HepG2 (cell line): ENCODE results near the gene SV2B. TPM values are rescaled to one million over a fixed set of nuclear protein-coding genes. Genes with fewer than 3 reads are reported as not detected.

Source experiments
- ATAC-seq: fragments of 200-7000 bp; cut with Tn5 transposase; 3 replicates; pipeline ENCODE4 v1.9.1; 2020; ENCODE audit warnings: mild to moderate bottlenecking, moderate library complexity
- BruUV-seq: library from RNA; stranded (reverse); fragments of 400-500 nt; replicated peaks from 2 replicates; lab custom pipeline; 2021; lab: Mats Ljungman, UMichigan
- CTCF ChIA-PET: fragments of 300-600 bp; formaldehyde crosslinking; extraction: SDS; loops from one replicate; lab custom pipeline; 2021; ENCODE audit warnings: low total read pairs, inconsistent platforms, low intra/inter-chr PET ratio; lab: Yijun Ruan, JAX
- POLR2A ChIA-PET: fragments of 350-600 bp; sonication (Branson Sonifier 250); formaldehyde crosslinking; loops from one replicate; lab custom pipeline; 2020; ENCODE audit warnings: antibody characterized with exemption, inconsistent platforms; lab: Yijun Ruan, JAX
- DNase-seq: peaks from one replicate; pipeline ENCODE4 v3.0.0-alpha.2; 2015; ENCODE audit warnings: low spot score
- FAIRE-seq: peaks from 3 replicates; lab custom pipeline; 2011; peaks lifted over from hg19 to GRCh38; lab: Jason Lieb, UNC
- H2AFZ ChIP-seq: one replicate; pipeline ENCODE4 v1.6.1; 2011; ENCODE audit warnings: low read length, inconsistent platforms
- H3K27ac ChIP-seq: fragments of 300-600 bp; 3 replicates; pipeline ENCODE4 v1.8.0; 2011; ENCODE audit warnings: mixed run types, mild to moderate bottlenecking, mixed read lengths, low read length, inconsistent platforms; ENCODE audit not compliant: insufficient read depth; ENCODE audit errors: extremely low read length
- H3K27me3 ChIP-seq, 2 experiments: fragments of 200-600 bp in 1 of 2; 2 replicates in 1 of 2; 3 replicates in 1 of 2; pipeline versions ENCODE4 v1.6.0 to v1.8.0; 2011; ENCODE audit warnings: low read length in 2 of 2, mild to moderate bottlenecking in 2 of 2, moderate library complexity in 2 of 2, inconsistent platforms in 1 of 2; ENCODE audit not compliant: insufficient read depth in 2 of 2, control insufficient read depth in 1 of 2
- H3K36me3 ChIP-seq, 2 experiments: fragments of 200-600 bp in 1 of 2; replicated peaks in 1 of 2; 2 replicates in 1 of 2; 3 replicates in 1 of 2; pipeline versions ENCODE4 v1.5.1 to v1.8.0; 2011; ENCODE audit warnings: low read length in 2 of 2, inconsistent platforms in 1 of 2; ENCODE audit not compliant: insufficient read depth in 2 of 2, control insufficient read depth in 1 of 2
- H3K4me1 ChIP-seq: 2 replicates; pipeline ENCODE4 v1.5.1; 2012; ENCODE audit warnings: low read length, inconsistent platforms; ENCODE audit not compliant: insufficient read depth
- H3K4me2 ChIP-seq: 2 replicates; pipeline ENCODE4 v1.6.0; 2011; ENCODE audit warnings: low read depth, low read length, inconsistent platforms
- H3K4me3 ChIP-seq, 3 experiments: fragments of 200-600 bp in 1 of 3; sonication (generic), shearing (Covaris generic) in 1 of 3; replicated peaks in 1 of 3; 2 replicates each; pipeline ENCODE4 v1.5.1; 2011 to 2016; ENCODE audit warnings: low read length in 3 of 3, inconsistent platforms in 2 of 3, low read depth in 2 of 3, mild to moderate bottlenecking in 2 of 3, control low read depth in 1 of 3, mixed read lengths in 1 of 3; ENCODE audit not compliant: insufficient read depth in 1 of 3
- H3K79me2 ChIP-seq: one replicate; pipeline ENCODE4 v1.6.1; 2011; ENCODE audit warnings: low read length, inconsistent platforms; ENCODE audit not compliant: insufficient read depth
- H3K9ac ChIP-seq: 2 replicates; pipeline ENCODE4 v1.6.0; 2011; ENCODE audit warnings: mild to moderate bottlenecking, low read depth, low read length, inconsistent platforms; ENCODE audit not compliant: insufficient read depth
- H3K9me3 ChIP-seq: 2 replicates; pipeline ENCODE4 v1.5.1; 2012; ENCODE audit warnings: mild to moderate bottlenecking, low read length
- H4K20me1 ChIP-seq: 2 replicates; pipeline ENCODE4 v1.6.0; 2011; ENCODE audit warnings: inconsistent platforms, mild to moderate bottlenecking, low read length, moderate library complexity; ENCODE audit not compliant: insufficient read depth
- ATRX ChIP-seq: sonication (generic); formaldehyde crosslinking; IDR thresholded peaks from 2 replicates; pipeline ENCODE4 v1.4.0; 2020; ENCODE audit warnings: missing genetic modification reagents, borderline replicate concordance
- MIER3 ChIP-seq: IDR thresholded peaks from 2 replicates; pipeline ENCODE4 v1.6.1; 2016; ENCODE audit warnings: missing compliant biosample characterization, borderline replicate concordance
- NFIB ChIP-seq: sonication (generic); formaldehyde crosslinking; IDR thresholded peaks from 2 replicates; pipeline ENCODE4 v1.9.0; 2021; ENCODE audit warnings: missing genetic modification reagents, mild to moderate bottlenecking, borderline replicate concordance
- PPARG ChIP-seq: conservative IDR thresholded peaks from 2 replicates; pipeline ENCODE4 v1.6.1; 2016; ENCODE audit warnings: missing biosample characterization, missing genetic modification reagents
- SKI ChIP-seq: fragments of 450-650 bp; IDR thresholded peaks from one replicate; pipeline ENCODE4 v1.6.1; 2018; ENCODE audit warnings: mild to moderate bottlenecking; ENCODE audit not compliant: partially characterized antibody
- ZNF564 ChIP-seq: sonication (generic); formaldehyde crosslinking; IDR thresholded peaks from 2 replicates; pipeline ENCODE4 v1.8.1; 2023; ENCODE audit warnings: mild to moderate bottlenecking, missing genetic modification reagents
- ZNF792 ChIP-seq: IDR thresholded peaks from 2 replicates; pipeline ENCODE4 v1.6.1; 2016
- WGBS: methylation state at CpG from one replicate; pipeline ENCODE4 v1.1.6; 2017; ENCODE audit warnings: low lambda C conversion rate; 5-methylcytosine and 5-hydroxymethylcytosine counted together
- in situ Hi-C: cut with HindIII; loops from 2 replicates; pipeline ENCODE4 v1.10.0; 2017; ENCODE audit warnings: low pct_unique_long_range_greater_than_20kb; ENCODE audit not compliant: extremely low pct_ligation_motif_present
- intact Hi-C: fragments of 100-400 bp; cut with micrococcal nuclease; formaldehyde crosslinking; loops from one replicate; pipeline ENCODE4 v1.10.0; 2022; ENCODE audit not compliant: unreplicated experiment
- polyA plus RNA-seq, 8 experiments: library from polyadenylated mRNA; depleted of rRNA in 3 of 8; stranded (reverse) in 7 of 8; unstranded in 1 of 8; fragments of >200 nt; fragmentation: Illumina TruSeq in 4 of 8; extraction: Trizol in 4 of 8; gene quantifications; 2 replicates each; pipeline versions ENCODE4 v1.2.1 to v1.2.3, GENCODE V29; 2011 to 2016; ENCODE audit warnings: low read depth in 4 of 8, missing spikeins in 1 of 8, mixed read lengths in 1 of 8; ENCODE audit not compliant: insufficient read depth in 1 of 8
- total RNA-seq, 5 experiments: library from RNA; depleted of rRNA; stranded (reverse); fragments of >200 nt; fragmentation: Illumina TruSeq; extraction: Trizol; gene quantifications; 2 replicates each; pipeline ENCODE4 v1.2.3, GENCODE V29; 2016; ENCODE audit warnings: low read depth in 1 of 5
- TF ChIP-seq, protein P1 (sequence below): sonication (generic); formaldehyde crosslinking; conservative IDR thresholded peaks from 2 replicates; pipeline ENCODE4 v1.8.0; 2022; ENCODE audit warnings: missing genetic modification reagents
- TF ChIP-seq, protein P2 (sequence below): sonication (generic); formaldehyde crosslinking; IDR thresholded peaks from 2 replicates; pipeline ENCODE4 v1.4.0; 2020; ENCODE audit warnings: missing genetic modification reagents

SV2B gene
- total and polyA plus RNA-seq, 2 of the 13 experiments (the other 11 are each of a cell fraction or from before 2014, with no cell fraction given), result not detected

DNA sequence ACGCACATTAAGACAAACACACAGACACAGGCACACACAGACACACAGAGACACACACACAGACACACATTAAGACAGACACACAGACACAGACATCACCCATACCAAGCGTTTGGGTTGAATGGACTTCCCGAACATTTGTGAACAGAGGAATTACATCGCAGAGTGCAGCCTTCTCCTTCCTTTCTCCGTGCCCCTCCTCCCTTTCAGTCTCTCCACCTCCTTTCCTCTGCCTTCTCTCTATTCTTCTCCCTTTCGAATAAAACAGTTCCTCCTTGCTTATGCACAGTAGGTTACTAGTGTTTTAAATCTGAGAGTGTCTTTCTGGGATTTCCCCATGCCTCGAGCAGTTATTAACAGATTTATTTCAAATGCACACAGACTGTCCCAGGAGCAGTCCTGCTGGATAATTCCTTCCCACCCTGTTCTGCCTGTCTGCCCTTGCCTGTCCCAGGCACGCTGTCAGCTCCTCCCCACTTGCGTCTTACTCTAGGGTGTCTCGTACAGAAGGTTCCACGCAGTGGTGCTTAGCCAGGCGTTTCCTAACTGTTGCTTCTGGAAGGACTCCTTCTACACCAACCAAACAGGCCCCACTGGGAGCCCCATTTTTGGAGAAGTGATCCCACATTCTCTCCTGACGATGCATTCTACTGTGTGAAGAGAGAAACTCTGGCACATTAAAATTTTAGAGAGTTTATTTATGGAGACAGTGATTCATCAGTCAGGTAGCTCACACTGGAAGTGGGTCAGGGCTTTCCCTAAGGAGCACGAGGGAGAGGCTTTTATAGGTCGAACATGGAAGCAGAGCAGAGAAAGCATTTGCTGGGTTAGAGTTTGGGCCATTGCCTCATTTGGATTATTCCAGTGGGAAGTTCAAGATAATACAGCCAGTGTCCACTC lies 163.8 kb downstream of the SV2B start (continued):
- TF ChIP-seq, protein P1, sequence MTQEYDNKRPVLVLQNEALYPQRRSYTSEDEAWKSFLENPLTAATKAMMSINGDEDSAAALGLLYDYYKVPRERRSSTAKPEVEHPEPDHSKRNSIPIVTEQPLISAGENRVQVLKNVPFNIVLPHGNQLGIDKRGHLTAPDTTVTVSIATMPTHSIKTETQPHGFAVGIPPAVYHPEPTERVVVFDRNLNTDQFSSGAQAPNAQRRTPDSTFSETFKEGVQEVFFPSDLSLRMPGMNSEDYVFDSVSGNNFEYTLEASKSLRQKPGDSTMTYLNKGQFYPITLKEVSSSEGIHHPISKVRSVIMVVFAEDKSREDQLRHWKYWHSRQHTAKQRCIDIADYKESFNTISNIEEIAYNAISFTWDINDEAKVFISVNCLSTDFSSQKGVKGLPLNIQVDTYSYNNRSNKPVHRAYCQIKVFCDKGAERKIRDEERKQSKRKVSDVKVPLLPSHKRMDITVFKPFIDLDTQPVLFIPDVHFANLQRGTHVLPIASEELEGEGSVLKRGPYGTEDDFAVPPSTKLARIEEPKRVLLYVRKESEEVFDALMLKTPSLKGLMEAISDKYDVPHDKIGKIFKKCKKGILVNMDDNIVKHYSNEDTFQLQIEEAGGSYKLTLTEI, result no peak
- no peak for TF ChIP-seq ZNF564 (CRISPR knock-in tag)
- TF ChIP-seq ZNF792 (CRISPR knock-in tag), result no peak
- TF ChIP-seq NFIB (CRISPR knock-in tag), result no peak
- TF ChIP-seq MIER3 (CRISPR knock-in tag), result no peak
- no peak for TF ChIP-seq PPARG (CRISPR knock-in tag)
- TF ChIP-seq, protein P2, sequence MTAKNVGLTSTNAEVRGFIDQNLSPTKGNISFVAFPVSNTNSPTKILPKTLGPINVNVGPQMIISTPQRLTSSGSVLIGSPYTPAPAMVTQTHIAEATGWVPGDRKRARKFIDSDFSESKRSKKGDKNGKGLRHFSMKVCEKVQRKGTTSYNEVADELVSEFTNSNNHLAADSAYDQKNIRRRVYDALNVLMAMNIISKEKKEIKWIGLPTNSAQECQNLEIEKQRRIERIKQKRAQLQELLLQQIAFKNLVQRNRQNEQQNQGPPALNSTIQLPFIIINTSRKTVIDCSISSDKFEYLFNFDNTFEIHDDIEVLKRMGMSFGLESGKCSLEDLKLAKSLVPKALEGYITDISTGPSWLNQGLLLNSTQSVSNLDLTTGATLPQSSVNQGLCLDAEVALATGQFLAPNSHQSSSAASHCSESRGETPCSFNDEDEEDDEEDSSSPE (CRISPR knock-in tag), result no peak

DNA sequence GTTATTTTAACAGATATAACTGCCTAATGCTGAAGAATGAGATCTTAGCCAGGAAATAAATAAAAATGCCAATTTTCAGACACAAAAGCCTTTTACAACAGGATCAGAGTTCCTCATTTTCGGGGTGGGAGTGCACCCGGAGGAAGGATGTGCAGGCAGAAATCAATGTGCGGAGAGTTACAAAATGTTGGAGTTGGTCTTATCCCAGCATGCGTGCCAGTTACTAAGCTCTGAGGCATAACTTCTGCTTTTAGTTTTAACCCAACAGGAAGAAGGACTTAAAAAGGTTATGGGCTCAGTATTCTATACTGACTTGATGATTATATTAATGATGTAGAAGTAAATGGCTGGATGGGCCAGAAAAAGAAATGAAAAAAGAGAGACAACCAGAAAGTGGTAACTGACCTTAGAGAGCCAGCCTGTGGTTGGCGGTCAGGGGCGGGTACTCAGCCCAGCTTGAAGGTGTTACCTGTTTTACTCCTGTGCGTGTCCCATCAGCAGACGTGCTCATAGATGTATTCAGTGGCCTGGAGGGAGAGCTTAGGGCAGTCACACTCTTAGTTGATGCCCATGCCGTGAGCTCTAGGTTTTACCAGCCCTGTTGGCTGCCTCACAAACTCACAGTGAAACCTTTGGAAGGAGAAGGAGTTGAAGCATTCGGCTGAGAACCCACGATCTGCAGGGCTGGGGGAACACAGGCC lies 164.7 kb downstream of the SV2B start:
- Histone ChIP-seq H4K20me1 (no peaks in the 10 kb centered on the region), H3K4me3 (no peak overlapping the region), H3K9me3 (no peaks in the 10 kb centered on the region), H3K4me1 (no peaks in the 10 kb centered on the region), H3K27ac (no peak overlapping the region), H3K36me3 (no peaks in the 10 kb centered on the region), H2AFZ (no peak overlapping the region), H3K9ac (no peak overlapping the region), H3K4me2 (no peak overlapping the region), H3K27me3 (peaks cover 0 to 21% of the 10 kb centered on the region in 2 experiments; a peak in 4 of 5 replicates), H3K79me2 (no peaks in the 10 kb centered on the region)
- 32% methylated on average over 11 of the region's 11 CpGs for WGBS
- TF ChIP-seq ATRX (CRISPR knock-in tag), result no peak
- no peak for TF ChIP-seq SKI
- DNase-seq (no peak), ATAC-seq (no peak), FAIRE-seq (no peak)
- in situ Hi-C loops (loop anchor here (25.0 kb wide), 1 partner anchor 328 kb away; the partner anchor contains the start of genes HDDC3 and UNC45A), intact Hi-C loops (no loop called here)
- no TSS peak for BruUV-seq
- ChIA-PET POLR2A (no interaction called here), CTCF (no interaction called here)
